Measurements from ENCODE around the gene WDR47.

DNA sequence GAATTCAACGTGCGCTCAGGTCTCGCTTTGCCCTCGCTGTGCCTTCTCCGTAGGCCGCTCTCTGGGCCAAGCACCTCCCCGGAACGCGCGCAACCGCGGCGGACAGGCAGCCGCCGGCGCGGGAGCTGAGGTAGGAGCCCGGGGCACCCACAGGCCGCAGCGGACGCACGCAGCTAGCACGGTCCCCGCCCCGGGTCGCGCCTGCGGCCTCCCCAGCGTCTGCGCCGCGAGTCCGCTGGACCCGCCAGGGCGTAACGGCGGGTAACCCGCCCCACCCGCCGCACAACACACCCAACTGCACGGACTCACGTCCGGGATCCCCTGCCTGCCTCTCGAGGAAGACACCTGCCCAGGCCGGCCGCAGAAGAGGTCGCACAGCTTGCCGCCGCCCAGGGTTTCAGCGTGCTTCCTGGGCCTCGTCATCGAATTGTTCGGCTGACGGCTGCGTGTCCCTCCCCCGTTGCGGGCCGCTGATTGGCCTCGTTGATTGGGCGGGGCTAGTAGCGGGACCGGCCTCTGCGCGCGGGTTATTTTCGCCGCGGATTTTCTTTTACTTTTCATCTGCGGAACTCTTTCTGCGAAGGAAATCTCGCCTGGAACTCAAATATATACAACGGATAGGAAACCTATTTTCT is 78.7 kb downstream of the WDR47 start, which contains the start of gene CLCC1:
- peak in 3 of 4 donors; percentile 81 to 90 (median 81) for TF ChIP-seq POLR2A (IDR thresholded peaks at IDR 0.05)
- TF ChIP-seq, protein P1, sequence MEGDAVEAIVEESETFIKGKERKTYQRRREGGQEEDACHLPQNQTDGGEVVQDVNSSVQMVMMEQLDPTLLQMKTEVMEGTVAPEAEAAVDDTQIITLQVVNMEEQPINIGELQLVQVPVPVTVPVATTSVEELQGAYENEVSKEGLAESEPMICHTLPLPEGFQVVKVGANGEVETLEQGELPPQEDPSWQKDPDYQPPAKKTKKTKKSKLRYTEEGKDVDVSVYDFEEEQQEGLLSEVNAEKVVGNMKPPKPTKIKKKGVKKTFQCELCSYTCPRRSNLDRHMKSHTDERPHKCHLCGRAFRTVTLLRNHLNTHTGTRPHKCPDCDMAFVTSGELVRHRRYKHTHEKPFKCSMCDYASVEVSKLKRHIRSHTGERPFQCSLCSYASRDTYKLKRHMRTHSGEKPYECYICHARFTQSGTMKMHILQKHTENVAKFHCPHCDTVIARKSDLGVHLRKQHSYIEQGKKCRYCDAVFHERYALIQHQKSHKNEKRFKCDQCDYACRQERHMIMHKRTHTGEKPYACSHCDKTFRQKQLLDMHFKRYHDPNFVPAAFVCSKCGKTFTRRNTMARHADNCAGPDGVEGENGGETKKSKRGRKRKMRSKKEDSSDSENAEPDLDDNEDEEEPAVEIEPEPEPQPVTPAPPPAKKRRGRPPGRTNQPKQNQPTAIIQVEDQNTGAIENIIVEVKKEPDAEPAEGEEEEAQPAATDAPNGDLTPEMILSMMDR (IDR thresholded peaks at IDR 0.05) = peak in 2 of 6 experiments; percentile 5 to 14
